GM10266 (cell line): Measurements from ENCODE around the gene RAB23.
"Not testable (repeated sequence)": the region's sequence is repeated elsewhere in the genome, so short reads cannot be mapped to it uniquely, and the experiment has no call there.

Experiments used
- DNase-seq: peaks from one replicate; pipeline ENCODE4 v3.0.0; 2012; ENCODE audit errors: extremely low spot score
- CTCF ChIP-seq: IDR thresholded peaks from 2 replicates; pipeline ENCODE4 v1.5.1; 2012; ENCODE audit warnings: mild to moderate bottlenecking, low read depth; ENCODE audit not compliant: control insufficient read depth, insufficient read depth; ENCODE audit errors: missing control alignments

Gene RAB23

GRCh38 chr6:57252975-57253374 is 30.9 kb upstream of the RAB23 start:
- no peak for TF ChIP-seq CTCF
- no peak for DNase-seq

DNA sequence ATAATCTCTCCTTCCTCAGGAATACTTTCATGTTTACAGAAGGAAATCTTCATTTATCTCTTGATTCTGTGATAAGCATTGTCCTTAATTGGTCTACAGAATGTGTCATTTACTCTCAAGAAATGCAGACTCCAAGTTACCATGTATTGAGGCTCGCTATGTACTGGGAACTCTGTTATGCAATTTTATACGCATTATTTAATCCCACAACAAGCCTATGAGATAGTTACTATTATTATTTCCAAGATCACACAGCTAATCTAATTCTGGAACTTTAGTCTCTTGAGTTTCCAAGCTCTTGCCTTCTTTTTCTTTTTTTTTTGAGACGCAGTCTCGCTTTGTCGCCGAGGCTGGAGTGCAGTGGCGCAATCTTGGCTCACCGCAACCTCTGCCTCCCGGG is 30.0 kb upstream of the RAB23 start:
- DNase-seq, result no peak
- TF ChIP-seq CTCF, result no peak

DNA sequence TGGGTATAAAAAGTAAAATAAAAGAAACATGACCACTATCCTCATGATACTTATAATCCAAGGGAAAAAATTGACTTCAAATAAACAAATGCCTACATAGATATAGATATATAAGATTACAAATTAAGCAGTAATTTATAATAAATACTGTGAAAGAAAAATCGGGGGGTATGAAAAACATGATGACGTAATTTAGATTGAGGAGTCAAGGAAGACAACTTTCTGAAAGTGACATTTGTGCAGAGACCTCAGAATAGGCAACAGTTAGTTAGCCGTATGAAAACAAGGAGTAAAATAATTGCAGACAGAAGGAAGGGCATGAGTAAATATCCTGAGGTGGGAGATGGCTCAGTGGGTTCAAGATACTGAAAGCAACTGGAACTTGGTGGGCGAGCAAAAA is 28.2 kb upstream of the RAB23 start:
- no peak for TF ChIP-seq CTCF
- no peak for DNase-seq

DNA sequence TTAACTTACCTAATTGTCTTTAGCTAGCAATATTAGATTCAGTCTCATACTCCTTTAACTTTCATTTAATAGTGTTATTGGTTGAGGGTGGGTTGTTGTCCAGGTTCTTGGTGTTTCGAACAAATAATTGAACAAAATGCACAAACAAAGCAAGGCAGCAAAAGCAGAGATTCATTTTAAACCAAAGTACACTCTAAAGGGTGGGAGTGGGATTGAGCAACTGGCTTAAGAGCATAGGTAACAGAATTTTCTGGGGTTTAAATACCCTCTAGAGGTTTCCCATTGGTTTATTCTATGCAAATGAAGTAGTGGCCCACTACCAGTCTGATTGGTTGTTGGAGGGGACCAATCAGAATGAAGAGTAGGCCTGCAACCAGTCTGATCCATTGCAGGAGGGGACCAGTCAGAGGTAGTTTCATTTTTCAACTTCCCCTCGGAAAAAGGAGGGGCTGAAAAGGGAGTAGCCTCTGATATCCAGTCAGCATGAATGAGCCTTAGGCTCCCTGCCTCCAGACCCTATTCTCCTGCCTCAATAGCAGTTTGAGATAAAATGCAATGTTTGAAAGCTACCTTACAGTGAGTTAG is 26.3 kb upstream of the RAB23 start:
- no peak for TF ChIP-seq CTCF
- no peak for DNase-seq

DNA sequence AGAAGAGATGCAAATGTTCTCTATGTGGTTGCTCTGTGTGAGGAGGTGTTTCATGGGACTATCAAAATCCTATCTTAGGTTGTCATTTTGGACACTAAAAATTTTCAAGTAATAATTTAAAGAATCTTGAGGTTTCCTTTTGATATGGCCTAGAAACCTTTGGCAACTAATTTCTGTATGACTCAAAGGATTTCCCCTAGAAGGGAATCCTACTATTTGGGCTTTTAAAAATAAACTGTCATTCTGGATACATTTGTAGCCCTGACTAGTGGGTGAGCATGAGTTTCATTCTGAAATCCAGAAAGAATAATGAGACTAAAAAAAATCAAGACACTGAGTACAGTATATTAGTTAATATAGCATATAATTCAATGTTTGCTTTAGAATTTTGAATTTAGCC is 25.5 kb upstream of the RAB23 start:
- no peak for DNase-seq
- no peak for TF ChIP-seq CTCF

GRCh38 chr6:57246307-57246706 is 24.2 kb upstream of the RAB23 start:
- DNase-seq, result no peak
- no peak for TF ChIP-seq CTCF

GRCh38 chr6:57243954-57244353 is 21.8 kb upstream of the RAB23 start:
- DNase-seq, result no peak
- no peak for TF ChIP-seq CTCF

GRCh38 chr6:57243526-57243925 is 21.4 kb upstream of the RAB23 start:
- not testable (repeated sequence) for DNase-seq
